ENCODE data around the gene DNMBP.
"Not testable (repeated sequence)": the region's sequence is repeated elsewhere in the genome, so short reads cannot be mapped to it uniquely, and the experiment has no call there.

- not testable (repeated sequence) for TF ChIP-seq CTCF, EZH2 (IDR thresholded peaks at IDR 0.05)
Measured at GRCh38 chr10:99946051-99946450, 63.7 kb downstream of the DNMBP start.

Data from neural progenitor cell (in vitro differentiated cells).